22Rv1 (cell line): ENCODE results near the gene BPIFB1.

Experiments used
- ZFX ChIP-seq: fragments of 450-650 bp; IDR thresholded peaks from 2 replicates; pipeline ENCODE4 v1.6.1; 2017; ENCODE audit warnings: antibody characterized with exemption, borderline replicate concordance
- TF ChIP-seq, protein P1 (sequence below): fragments of 450-650 bp; IDR thresholded peaks from 2 replicates; pipeline ENCODE4 v1.5.1; 2017; ENCODE audit warnings: mild to moderate bottlenecking

DNA sequence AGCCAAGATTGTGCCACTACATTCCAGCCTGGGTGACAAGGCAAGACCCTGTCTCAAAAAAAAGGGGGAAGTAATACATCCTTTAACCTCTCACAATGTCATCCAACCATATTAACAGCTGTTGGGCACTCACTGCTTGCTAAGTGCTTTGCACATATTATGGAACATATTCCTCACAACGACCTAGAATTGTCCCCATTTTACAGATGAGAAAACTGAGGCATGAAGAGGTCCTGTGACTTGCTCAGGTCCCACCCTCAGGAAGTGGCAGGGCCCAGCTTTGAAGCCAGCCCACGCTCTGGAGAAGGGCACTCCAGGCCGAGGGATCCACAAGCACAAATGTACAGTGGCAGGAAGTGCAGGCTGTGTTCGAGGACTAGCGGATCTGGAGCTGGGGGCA lies 33.3 kb downstream of the BPIFB1 start:
- TF ChIP-seq, protein P1, sequence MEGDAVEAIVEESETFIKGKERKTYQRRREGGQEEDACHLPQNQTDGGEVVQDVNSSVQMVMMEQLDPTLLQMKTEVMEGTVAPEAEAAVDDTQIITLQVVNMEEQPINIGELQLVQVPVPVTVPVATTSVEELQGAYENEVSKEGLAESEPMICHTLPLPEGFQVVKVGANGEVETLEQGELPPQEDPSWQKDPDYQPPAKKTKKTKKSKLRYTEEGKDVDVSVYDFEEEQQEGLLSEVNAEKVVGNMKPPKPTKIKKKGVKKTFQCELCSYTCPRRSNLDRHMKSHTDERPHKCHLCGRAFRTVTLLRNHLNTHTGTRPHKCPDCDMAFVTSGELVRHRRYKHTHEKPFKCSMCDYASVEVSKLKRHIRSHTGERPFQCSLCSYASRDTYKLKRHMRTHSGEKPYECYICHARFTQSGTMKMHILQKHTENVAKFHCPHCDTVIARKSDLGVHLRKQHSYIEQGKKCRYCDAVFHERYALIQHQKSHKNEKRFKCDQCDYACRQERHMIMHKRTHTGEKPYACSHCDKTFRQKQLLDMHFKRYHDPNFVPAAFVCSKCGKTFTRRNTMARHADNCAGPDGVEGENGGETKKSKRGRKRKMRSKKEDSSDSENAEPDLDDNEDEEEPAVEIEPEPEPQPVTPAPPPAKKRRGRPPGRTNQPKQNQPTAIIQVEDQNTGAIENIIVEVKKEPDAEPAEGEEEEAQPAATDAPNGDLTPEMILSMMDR: no peak
- no peak for TF ChIP-seq ZFX
